Right lobe of liver (tissue), 6 donors: ENCODE data around the gene MARK3. TPM values are rescaled to one million over a fixed set of nuclear protein-coding genes. Genes with fewer than 3 reads are reported as not detected.

Source experiments
- ATAC-seq, 4 donors: fragments of 200-7000 bp; cut with Tn5 transposase; one replicate each; pipeline ENCODE4 v1.9.1; 2020; ENCODE audit warnings: mild to moderate bottlenecking in 4 of 4, moderate library complexity in 4 of 4
- DNase-seq, 3 donors: peaks; one replicate each; pipeline ENCODE4 v3.0.0-alpha.2; 2020
- H3K27ac ChIP-seq, 3 donors: fragments of 200-600 bp; one replicate each; pipeline ENCODE4 v1.8.0; 2022
- H3K27me3 ChIP-seq, 2 donors: fragments of 200-600 bp; one replicate each; pipeline ENCODE4 v1.8.0; 2022
- H3K36me3 ChIP-seq, 4 donors: fragments of 200-600 bp; sonication (generic) in 1 of 4; one replicate each; pipeline versions ENCODE4 v1.5.1 to v1.8.0; 2017 to 2022; ENCODE audit warnings: control low read depth in 1 of 4
- H3K4me1 ChIP-seq, 4 donors: fragments of 200-600 bp; sonication (generic) in 1 of 4; one replicate each; pipeline versions ENCODE4 v1.5.1 to v1.8.0; 2017 to 2022; ENCODE audit warnings: control low read depth in 1 of 4
- H3K4me3 ChIP-seq, 3 donors: fragments of 200-600 bp; one replicate each; pipeline ENCODE4 v1.8.0; 2022
- H3K9me3 ChIP-seq, 4 donors: fragments of 200-600 bp; sonication (generic) in 1 of 4; one replicate each; pipeline versions ENCODE4 v1.5.1 to v1.8.0; 2017 to 2022; ENCODE audit warnings: control low read depth in 1 of 4
- CTCF ChIP-seq, 4 donors: fragments of 200-600 bp in 3 of 4; fragments of 450-650 bp in 1 of 4; IDR thresholded peaks; one replicate each; pipeline versions ENCODE4 v1.5.1 to v1.8.0; 2016 to 2022; ENCODE audit warnings: antibody characterized with exemption in 4 of 4, mild to moderate bottlenecking in 2 of 4
- POLR2A ChIP-seq: fragments of 450-650 bp; IDR thresholded peaks from one replicate; pipeline ENCODE4 v1.6.1; 2017; ENCODE audit warnings: antibody characterized with exemption, mild to moderate bottlenecking
- WGBS: methylation state at CpG from one replicate; pipeline ENCODE4 v1.1.6; 2018; ENCODE audit warnings: low coverage, low lambda C conversion rate; ENCODE audit not compliant: insufficient coverage; ENCODE audit errors: missing lambda C conversion rate; 5-methylcytosine and 5-hydroxymethylcytosine counted together
- intact Hi-C, 2 donors: fragments of 100-400 bp; cut with DNase I; formaldehyde crosslinking; loops; one replicate each; pipeline versions ENCODE4 v1.11.2 to v1.14.1; 2022
- small RNA-seq, 2 experiments: library from RNA; depleted of rRNA; stranded (forward); fragments of <200 nt; gene quantifications; one replicate each; pipeline ENCODE3, GENCODE V24; 2016
- total RNA-seq, 6 experiments: library from RNA; depleted of rRNA in 2 of 6; stranded (reverse); fragments of >200 nt in 2 of 6; fragmentation: NEBNext Ultra II Directional in 3 of 6; extraction: Animal tissue kit (Norgen Biotek cat#: 25700) in 3 of 6; gene quantifications; one replicate each; pipeline versions ENCODE4 v1.1.0 to v1.2.4, GENCODE V29; 2016 to 2023
- donor health status: DM: no; HTN: yes; CAD: no.
- donor health status: DM: no; HTN: no; CAD: no.
- donor health status: DM: no; HTN: no; CAD: no.
- donor health status: DM: no; HTN: yes; CAD: no.
- donor health status: DM: no; HTN: yes; CAD: no.

The MARK3 gene
- total RNA-seq, 6 experiments from 2014 or later = 25.5 to 34.3 (median 27.3) TPM

DNA sequence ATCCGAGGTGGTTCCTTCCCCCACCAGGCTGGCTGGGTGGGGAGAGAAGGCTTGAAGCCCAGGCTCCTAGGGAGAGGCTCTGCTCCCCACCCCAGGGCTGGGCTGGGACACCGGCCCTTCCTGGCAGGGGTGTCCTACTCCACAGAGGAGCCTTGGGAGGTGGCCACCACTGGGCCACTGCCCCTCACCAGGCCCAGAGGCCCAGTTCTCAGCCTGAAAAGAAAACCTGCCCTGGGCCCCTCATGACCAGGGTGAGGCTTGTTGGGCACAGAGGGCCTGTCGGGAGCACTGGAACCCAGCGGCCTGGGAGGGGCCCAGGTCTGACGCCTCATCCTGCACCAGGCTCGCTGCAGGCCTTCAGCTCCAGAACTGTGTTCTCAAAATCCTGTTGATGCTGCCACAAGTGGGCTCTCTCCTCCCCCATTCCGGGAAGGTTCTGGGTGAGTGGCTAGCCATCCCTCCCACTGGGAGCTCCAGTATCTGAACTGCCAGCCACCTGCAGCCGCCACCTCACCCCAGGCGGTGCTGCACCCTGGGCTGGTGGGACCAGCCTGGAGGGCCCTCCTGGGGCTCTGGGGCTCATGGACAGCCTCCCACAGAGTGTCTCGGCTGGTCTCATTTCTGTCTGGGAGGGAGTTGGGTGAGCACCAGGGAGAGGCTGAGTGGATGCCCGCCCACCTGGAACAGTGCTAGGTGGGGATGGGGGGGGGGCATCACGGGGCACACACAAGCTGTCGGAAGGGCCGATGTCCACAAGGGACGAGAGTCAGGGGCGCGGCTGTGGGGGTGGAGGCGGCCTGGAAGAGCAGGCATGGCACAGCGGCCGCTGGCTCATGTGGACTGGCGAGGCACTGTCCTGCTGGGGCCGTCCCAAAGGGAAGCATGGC is 165.5 kb downstream of the MARK3 start:
- WGBS = 53% methylated on average over 1 of the region's 22 CpGs
- Histone ChIP-seq H3K27me3 (no peaks in the 10 kb centered on the region), H3K4me1 (no peaks in the 10 kb centered on the region), H3K4me3 (no peak overlapping the region), H3K9me3 (no peaks in the 10 kb centered on the region), H3K27ac (peak overlapping the region in 1 of 3 donors; percentile 3), H3K36me3 (no peaks in the 10 kb centered on the region)
- DNase-seq (peak in 2 of 3 donors; percentile 46), ATAC-seq (no peak)
- intact Hi-C loops = loop anchor here in 1 of 2 donors (5.0 kb wide), 1 partner anchor 33 kb away; no protein-coding TSS in a partner anchor
- no peak for TF ChIP-seq POLR2A

- Histone ChIP-seq H3K27ac (peak overlapping the region in 1 of 3 donors; percentile 3), H3K9me3 (no peaks in the 10 kb centered on the region), H3K27me3 (no peaks in the 10 kb centered on the region), H3K4me1 (no peaks in the 10 kb centered on the region), H3K4me3 (no peak overlapping the region), H3K36me3 (no peaks in the 10 kb centered on the region)
- no peak for TF ChIP-seq POLR2A
- TF ChIP-seq CTCF (IDR thresholded peaks at IDR 0.05) = no peak
- WGBS = 74% methylated on average over 7 of the region's 17 CpGs
- DNase-seq = peak; percentile 28 to 59 (median 55)
- intact Hi-C loops = loop anchor here in 1 of 2 donors (5.0 kb wide), 1 partner anchor 34 kb away; no protein-coding TSS in a partner anchor
- peak; percentile 13 to 72 (median 46) for ATAC-seq
Measured at GRCh38 chr14:103551338-103551762, 166.1 kb downstream of the MARK3 start.

DNA sequence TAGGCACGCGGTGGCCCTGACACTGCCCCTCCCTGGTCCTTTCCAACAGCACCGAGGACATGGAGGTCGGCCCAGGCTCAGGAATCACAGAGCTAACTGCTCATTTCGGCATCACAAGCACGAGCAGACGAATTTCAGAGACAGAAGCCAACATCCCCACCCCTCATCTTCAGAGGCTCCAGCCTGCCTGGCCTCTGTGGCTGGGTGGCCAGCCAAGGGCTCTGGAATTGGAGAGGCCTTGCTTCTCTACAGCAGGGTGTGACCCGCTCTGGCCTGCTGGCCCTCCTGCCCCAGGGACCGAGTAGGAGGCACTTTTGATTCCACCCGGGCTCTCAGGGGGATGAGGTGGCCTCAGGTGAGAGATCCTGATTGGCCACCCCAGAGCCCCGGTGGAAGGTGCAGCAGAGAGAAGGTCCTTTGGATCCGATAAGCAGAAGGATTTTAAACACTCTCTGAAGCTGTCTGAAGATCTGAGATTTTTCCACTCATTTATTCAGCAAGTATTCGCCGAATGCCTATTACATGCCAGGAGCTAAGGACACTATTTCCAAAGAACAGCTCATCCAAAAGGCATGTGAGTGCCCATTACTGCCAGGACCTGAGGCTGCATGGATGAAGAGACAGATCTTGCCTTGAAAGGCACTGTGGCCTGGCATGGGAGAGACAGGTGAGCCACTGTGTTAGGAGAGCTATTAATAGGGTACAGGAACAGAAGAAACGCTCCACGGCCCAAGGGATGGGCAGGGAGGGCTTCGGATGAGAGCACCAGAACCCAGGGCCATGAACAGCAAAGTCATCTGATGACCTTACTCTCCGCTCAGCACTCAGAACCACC is 167.0 kb downstream of the MARK3 start:
- TF ChIP-seq POLR2A (no peak), CTCF (IDR thresholded peaks at IDR 0.05) (no peak)
- WGBS = 81% methylated on average over 6 of the region's 18 CpGs
- intact Hi-C loops = loop anchor here in 1 of 2 donors (5.0 kb wide), 1 partner anchor 35 kb away; no protein-coding TSS in a partner anchor
- peak overlapping the region in 1 of 3 donors; percentile 36 for H3K27ac ChIP-seq
- no peak overlapping the region for H3K4me3 ChIP-seq
- ATAC-seq (no peak), DNase-seq (peak in 2 of 3 donors; percentile 32 to 44)
- H3K27me3 ChIP-seq = no peaks in the 10 kb centered on the region
- no peaks in the 10 kb centered on the region for H3K9me3 ChIP-seq
- no peaks in the 10 kb centered on the region for H3K4me1 ChIP-seq
- H3K36me3 ChIP-seq = no peaks in the 10 kb centered on the region

- H3K9me3 ChIP-seq = no peaks in the 10 kb centered on the region
- intact Hi-C loops = loop anchor here in 1 of 2 donors (5.0 kb wide), 1 partner anchor 36 kb away; no protein-coding TSS in a partner anchor
- no peak overlapping the region for H3K27ac ChIP-seq
- TF ChIP-seq POLR2A (no peak), CTCF (IDR thresholded peaks at IDR 0.05) (no peak)
- no peaks in the 10 kb centered on the region for H3K36me3 ChIP-seq
- ATAC-seq = no peak
- H3K4me1 ChIP-seq = no peaks in the 10 kb centered on the region
- 95% methylated on average over 2 of the region's 11 CpGs for WGBS
- H3K4me3 ChIP-seq = no peak overlapping the region
- H3K27me3 ChIP-seq = no peaks in the 10 kb centered on the region
- DNase-seq = no peak
Measured at GRCh38 chr14:103552846-103553210, 167.6 kb downstream of the MARK3 start.

Small RNA genes lying within 50 kb of the gene (small RNA-seq; reads per million reads assigned to genes)
- gene RNU7-160P (0 reads per million in 2 experiments), gene SNORA28 (26.9 to 33.8 reads per million in 2 experiments)

Other genes with a start within 250 kb of the MARK3 start
- 100 to 1,000 TPM; 186 to 357 (median 215) TPM for gene EIF5, start 51.2 kb upstream of the MARK3 start, total RNA-seq
- gene CKB, start 137.4 kb downstream of the MARK3 start, total RNA-seq = 10 to 100 TPM in 2 of 6 experiments, 1 to 10 TPM in 4; 3.6 to 57.1 (median 6.7) TPM
- 10 to 100 TPM in 2 of 6 experiments, 1 to 10 TPM in 4; 3.8 to 12.1 (median 4.8) TPM for gene TRMT61A, start 143.8 kb downstream of the MARK3 start, total RNA-seq
- gene BAG5, start 177.2 kb downstream of the MARK3 start, total RNA-seq = 10 to 100 TPM in 4 of 6 experiments, 1 to 10 TPM in 2; 6.5 to 11.4 (median 10.9) TPM
- 10 to 100 TPM in 5 of 6 experiments, 1 to 10 TPM in 1; 7.5 to 17.7 (median 14.9) TPM for gene COA8, start 177.5 kb downstream of the MARK3 start, total RNA-seq
- 10 to 100 TPM; 45.8 to 78.9 (median 58.0) TPM for gene KLC1, start 243.8 kb downstream of the MARK3 start, total RNA-seq